DND-41 (cell line): Measurements from ENCODE around the gene OR1L1.

ENCODE experiments used
- EZH2 ChIP-seq: IDR thresholded peaks from 3 replicates; pipeline ENCODE4 v1.6.1; 2012; ENCODE audit warnings: borderline replicate concordance, low read depth, mild to moderate bottlenecking, moderate library complexity, low read length, inconsistent platforms; ENCODE audit not compliant: severe bottlenecking
- TF ChIP-seq, protein P1 (sequence below): IDR thresholded peaks from 2 replicates; pipeline ENCODE4 v1.5.1; 2012; ENCODE audit warnings: borderline replicate concordance, low read length, moderate library complexity, mild to moderate bottlenecking; ENCODE audit not compliant: poor library complexity, severe bottlenecking; ENCODE audit errors: extremely low read depth

DNA sequence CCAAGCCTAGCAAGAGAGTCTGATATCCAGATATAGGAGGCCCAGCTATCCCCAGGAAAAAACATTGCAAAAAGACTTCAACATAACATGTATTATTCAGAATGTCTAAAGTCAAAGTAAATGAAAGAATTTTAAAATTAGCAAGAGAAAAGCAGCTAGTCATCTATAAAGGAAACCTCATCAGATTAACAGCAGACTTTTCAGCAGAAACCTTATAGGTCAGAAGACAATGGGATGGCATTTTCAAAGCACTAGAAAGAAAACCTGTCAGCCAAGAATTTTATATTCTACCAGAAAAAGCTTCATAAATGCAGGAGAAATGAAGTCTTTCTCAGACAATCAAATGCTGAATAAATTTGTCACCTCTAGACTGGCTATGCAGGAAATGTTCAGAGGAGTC is 23.3 kb downstream of the OR1L1 start:
- TF ChIP-seq, protein P1, sequence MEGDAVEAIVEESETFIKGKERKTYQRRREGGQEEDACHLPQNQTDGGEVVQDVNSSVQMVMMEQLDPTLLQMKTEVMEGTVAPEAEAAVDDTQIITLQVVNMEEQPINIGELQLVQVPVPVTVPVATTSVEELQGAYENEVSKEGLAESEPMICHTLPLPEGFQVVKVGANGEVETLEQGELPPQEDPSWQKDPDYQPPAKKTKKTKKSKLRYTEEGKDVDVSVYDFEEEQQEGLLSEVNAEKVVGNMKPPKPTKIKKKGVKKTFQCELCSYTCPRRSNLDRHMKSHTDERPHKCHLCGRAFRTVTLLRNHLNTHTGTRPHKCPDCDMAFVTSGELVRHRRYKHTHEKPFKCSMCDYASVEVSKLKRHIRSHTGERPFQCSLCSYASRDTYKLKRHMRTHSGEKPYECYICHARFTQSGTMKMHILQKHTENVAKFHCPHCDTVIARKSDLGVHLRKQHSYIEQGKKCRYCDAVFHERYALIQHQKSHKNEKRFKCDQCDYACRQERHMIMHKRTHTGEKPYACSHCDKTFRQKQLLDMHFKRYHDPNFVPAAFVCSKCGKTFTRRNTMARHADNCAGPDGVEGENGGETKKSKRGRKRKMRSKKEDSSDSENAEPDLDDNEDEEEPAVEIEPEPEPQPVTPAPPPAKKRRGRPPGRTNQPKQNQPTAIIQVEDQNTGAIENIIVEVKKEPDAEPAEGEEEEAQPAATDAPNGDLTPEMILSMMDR: no peak
- TF ChIP-seq EZH2: no peak
